GM06990 (cell line): ENCODE data around the gene SPECC1L.
A peak's percentile ranks its signal among the peaks of the same experiment; 100 is the strongest.

ENCODE experiments used
- DNase-seq: peaks from one replicate; pipeline ENCODE4 v3.0.0-alpha.2; 2011; ENCODE audit not compliant: insufficient read length; ENCODE audit errors: extremely low read depth
- H3K27me3 ChIP-seq: replicated peaks from 2 replicates; pipeline ENCODE4 v1.6.0; 2011; ENCODE audit warnings: low read length; ENCODE audit not compliant: control insufficient read depth, insufficient read depth
- H3K36me3 ChIP-seq: 2 replicates; pipeline ENCODE4 v1.5.1; 2011; ENCODE audit warnings: low read length; ENCODE audit not compliant: control insufficient read depth, insufficient read depth
- H3K4me3 ChIP-seq: replicated peaks from 2 replicates; pipeline ENCODE4 v1.5.1; 2011; ENCODE audit warnings: low read depth, mild to moderate bottlenecking, control low read depth, low read length
- TF ChIP-seq, protein P1 (sequence below): IDR thresholded peaks from 2 replicates; pipeline ENCODE4 v1.5.1; 2011; ENCODE audit warnings: low read length, control low read depth, mild to moderate bottlenecking, inconsistent platforms; ENCODE audit not compliant: insufficient read depth, poor library complexity, severe bottlenecking

The SPECC1L gene

DNA sequence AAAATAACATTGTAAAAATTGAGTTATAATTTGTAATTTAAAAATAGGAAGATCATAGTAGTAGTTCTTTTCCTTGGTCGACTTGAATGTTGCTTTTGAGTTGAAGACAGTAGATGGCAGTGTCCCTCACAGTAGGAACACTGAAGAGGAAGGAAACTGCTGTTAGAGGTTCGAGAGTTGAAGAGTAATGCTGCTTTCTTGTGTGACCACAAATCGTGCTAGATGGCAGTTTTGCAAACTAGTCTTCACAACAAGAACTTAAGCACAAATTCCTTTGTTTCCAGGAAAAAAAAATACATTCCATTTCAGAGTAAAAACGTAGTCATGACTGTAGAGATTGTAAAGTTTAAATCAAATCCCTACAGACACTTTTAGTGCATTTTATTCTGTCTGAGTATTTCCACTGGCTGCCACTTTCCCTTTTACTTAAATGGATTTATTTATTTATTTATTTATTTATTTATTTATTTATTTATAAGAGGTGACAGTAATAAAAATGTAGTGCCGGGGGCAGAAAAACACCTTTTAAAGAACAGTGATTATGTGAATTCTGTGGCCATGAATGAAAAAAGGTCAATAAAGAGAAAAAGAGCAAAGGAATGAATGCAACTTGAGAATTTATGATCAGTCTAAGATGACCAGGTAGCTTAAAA is 54.6 kb downstream of the SPECC1L start:
- TF ChIP-seq, protein P1, sequence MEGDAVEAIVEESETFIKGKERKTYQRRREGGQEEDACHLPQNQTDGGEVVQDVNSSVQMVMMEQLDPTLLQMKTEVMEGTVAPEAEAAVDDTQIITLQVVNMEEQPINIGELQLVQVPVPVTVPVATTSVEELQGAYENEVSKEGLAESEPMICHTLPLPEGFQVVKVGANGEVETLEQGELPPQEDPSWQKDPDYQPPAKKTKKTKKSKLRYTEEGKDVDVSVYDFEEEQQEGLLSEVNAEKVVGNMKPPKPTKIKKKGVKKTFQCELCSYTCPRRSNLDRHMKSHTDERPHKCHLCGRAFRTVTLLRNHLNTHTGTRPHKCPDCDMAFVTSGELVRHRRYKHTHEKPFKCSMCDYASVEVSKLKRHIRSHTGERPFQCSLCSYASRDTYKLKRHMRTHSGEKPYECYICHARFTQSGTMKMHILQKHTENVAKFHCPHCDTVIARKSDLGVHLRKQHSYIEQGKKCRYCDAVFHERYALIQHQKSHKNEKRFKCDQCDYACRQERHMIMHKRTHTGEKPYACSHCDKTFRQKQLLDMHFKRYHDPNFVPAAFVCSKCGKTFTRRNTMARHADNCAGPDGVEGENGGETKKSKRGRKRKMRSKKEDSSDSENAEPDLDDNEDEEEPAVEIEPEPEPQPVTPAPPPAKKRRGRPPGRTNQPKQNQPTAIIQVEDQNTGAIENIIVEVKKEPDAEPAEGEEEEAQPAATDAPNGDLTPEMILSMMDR = peak; percentile 76
- H3K36me3 ChIP-seq = peaks cover 4% of the 10 kb centered on the region
- H3K27me3 ChIP-seq = no peaks in the 10 kb centered on the region
- no peak overlapping the region for H3K4me3 ChIP-seq
- DNase-seq = peak; percentile 8

DNA sequence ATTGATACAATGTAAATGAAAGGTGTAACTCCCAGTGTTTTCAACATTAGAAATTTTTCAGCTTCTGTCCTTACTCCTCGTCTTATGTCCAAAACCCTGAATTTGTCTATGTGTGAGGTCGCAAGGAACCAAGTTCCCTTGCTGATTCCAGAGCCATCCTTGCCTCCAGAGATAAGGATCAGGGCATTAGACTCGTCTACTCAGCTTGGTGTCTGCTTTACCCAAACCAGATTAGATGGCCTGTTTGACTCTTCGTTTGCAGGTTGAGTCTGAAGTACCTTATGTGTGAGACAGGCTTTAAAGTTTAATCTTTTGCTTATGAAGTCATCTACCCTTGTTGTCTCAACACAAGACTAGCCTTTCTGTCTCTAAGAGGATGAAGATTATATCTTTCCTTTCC is 55.6 kb downstream of the SPECC1L start:
- no peak for DNase-seq
- peaks cover 4% of the 10 kb centered on the region for H3K36me3 ChIP-seq
- TF ChIP-seq, protein P1 = no peak
- no peak overlapping the region for H3K4me3 ChIP-seq
- H3K27me3 ChIP-seq = no peaks in the 10 kb centered on the region

DNA sequence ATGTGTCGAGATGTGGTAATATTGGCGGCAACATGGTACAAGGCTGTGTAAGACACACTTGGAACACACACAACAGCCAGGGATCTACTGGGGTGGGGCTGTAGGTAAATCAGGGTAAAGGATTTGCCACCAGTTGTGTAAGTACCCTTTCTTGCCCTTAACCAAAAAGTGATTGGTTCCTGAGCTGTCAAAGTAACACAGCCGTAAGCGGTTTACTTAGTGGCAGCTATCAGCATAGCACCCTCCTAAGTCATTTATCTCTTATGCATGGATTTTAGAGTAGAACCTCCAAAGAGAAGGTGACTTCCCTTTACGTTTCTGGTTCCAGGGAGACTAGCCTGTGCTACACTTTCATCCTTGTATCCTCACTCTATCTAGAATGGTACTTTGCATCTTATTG is 57.2 kb downstream of the SPECC1L start:
- Histone ChIP-seq H3K4me3 (no peak overlapping the region), H3K36me3 (peaks cover 2% of the 10 kb centered on the region), H3K27me3 (no peaks in the 10 kb centered on the region)
- DNase-seq = no peak
- TF ChIP-seq, protein P1 = no peak

DNA sequence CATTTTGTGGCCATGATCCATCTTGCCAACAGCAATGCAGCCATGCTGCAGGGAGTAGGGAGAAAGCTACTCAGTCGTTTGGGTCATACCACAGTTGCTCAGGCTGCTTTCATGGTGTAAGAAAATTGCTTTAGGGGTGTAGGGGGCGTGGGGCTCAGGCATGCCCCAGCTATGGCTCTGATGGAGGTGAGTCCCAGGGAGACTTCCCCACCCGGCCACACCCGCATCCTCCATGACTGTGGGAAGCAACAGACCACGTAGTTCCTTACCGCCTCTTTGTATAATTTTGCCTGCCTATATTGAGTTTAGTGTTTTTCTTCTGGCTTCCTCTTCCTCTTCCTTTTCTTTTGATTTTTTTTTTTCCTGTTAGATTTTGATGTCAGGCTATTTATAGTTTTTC is 58.8 kb downstream of the SPECC1L start:
- Histone ChIP-seq H3K4me3 (no peak overlapping the region), H3K27me3 (no peaks in the 10 kb centered on the region), H3K36me3 (peaks cover 2% of the 10 kb centered on the region)
- TF ChIP-seq, protein P1 = no peak
- DNase-seq = no peak

DNA sequence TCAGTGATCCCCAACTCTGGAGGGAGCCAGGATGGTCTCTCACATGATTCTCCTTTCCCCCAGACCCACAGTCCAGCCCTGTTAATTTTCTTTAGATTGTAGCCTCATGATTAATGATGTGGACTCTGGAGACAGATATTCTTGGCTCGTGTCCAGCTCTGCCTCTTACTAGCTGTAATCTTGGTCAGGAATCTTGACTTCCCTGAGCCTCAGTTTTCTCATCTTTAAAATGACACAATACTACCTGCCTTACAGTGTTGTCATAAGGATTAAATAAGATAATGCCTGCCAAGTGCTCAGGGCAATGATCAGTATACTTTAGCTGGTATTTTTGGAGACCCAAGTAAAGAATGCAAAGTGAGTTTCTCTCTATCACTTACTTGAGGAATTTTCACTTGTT is 60.0 kb downstream of the SPECC1L start:
- Histone ChIP-seq H3K36me3 (peaks cover 2% of the 10 kb centered on the region), H3K27me3 (no peaks in the 10 kb centered on the region), H3K4me3 (no peak overlapping the region)
- no peak for DNase-seq
- TF ChIP-seq, protein P1 = no peak
